Hair follicular keratinocyte (primary cell): ENCODE measurements around the gene GAL. TPM values are rescaled to one million over a fixed set of nuclear protein-coding genes. Genes with fewer than 3 reads are reported as not detected.

Source experiments
- total RNA-seq: library from RNA; depleted of rRNA; stranded (reverse); fragments of >200 nt; gene quantifications from 2 replicates; pipeline ENCODE4 v1.2.3, GENCODE V29; 2015

Gene GAL
- 5.4 and 6.1 TPM in 2 replicates for total RNA-seq

GRCh38 chr11:68684385-68685356 lies at the start of gene GAL:
GAL (plus strand) TSS chr11:68684544; CDS start chr11:68684924, 380 bp downstream.

Other genes with a start within 250 kb of the GAL start
- gene PPP6R3, start 223.8 kb upstream of the GAL start, total RNA-seq = 62.0 and 62.1 TPM in 2 replicates
- gene TESMIN, start 67.0 kb downstream of the GAL start, total RNA-seq = 6.6 and 9.8 TPM in 2 replicates
- 9.9 and 16.4 TPM in 2 replicates for gene CPT1A, start 157.4 kb downstream of the GAL start, total RNA-seq
- 53.5 and 100 TPM in 2 replicates for gene MRPL21, start 219.3 kb downstream of the GAL start, total RNA-seq
- gene IGHMBP2, start 219.3 kb downstream of the GAL start, total RNA-seq = 6.8 and 8.5 TPM in 2 replicates